ENCODE data around the gene PDILT.

PDILT gene

DNA sequence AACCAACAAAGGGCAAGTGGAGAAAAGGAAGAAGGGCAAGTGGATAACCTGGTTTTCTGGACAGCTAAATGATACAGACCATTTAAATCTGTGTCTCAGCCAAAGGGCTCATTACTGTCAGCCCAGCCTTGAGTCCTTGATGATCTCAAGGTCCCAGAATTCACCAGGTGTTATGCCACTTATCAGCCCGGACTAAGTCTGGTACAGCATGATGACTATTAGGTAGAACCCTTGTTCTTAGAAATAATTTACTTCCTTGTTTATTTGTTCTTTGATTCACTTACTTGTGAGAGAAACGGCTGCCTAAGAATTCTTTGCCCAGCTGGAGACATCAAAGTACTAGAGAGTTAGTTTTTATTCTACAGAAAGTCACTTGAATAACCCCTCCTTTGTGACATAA lies 3.5 kb downstream of the PDILT start:
- no peak for DNase-seq

DNA sequence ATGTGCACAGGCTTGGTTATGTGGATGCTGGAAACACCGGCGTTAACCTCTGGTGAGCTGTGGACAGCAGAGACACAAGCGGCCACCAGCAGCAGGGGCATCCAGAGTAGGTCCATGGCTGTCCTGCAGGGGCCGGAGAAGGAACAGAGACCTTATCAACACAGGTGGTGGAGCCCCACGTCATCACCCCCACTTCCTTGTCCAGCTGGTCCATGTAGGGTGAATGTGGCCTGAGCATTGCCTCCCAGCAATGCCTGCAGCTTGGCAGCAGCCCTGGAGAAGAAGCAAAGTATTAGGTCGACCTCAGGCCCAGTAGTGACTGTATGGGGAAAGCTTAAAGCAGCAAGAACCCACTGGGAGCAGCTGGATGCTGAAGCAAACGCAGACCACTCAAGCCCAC lies 5.4 kb downstream of the PDILT start:
- DNase-seq = no peak

DNA sequence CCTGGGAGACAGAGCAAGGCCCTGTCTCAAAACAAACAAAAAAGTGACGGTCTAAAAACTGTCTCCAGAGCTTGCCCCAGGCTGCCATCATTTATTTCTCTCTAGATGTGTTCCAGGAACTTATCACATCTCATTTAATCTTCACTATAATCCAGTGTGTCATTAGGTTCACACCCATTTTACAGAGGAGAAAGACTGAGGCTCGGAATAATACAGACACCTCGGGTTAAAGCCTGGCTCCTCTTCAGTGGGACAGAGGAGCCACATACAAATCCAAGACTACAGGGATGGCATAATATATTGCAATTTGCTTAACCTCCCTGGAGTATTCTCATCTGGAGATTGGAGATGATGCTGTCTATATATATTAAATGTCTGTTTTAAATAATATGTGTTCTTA lies 5.9 kb downstream of the PDILT start:
- no peak for DNase-seq

DNA sequence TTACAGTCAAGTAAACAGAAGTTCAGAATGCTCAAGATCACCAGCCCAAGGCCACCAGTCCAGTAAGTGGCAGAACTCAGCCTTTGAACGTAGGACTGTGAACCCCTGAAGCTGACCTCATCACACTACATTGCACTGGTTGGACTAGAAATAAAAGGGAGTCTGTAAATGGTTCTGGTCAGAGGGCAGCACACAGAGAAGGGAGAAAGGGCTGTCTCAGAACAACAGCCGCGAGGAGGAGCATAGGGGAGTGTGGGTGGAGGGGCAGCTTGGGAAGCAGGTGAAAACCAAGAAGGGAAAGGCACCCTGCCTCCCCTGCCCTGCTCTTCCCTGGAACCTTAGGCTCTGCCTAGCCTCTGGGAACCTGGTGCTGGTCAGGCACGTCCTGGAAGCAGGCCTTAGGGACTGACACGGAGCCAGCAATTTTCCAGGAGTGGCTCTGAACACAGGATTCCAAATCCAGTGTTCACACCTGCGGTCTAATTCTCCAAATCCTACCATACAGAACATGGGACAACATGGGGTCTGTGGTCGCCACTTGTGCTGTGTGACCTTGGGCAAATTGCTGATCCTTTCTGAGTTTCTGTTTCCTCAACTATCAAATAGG lies 7.0 kb downstream of the PDILT start:
- DNase-seq = no peak

DNA sequence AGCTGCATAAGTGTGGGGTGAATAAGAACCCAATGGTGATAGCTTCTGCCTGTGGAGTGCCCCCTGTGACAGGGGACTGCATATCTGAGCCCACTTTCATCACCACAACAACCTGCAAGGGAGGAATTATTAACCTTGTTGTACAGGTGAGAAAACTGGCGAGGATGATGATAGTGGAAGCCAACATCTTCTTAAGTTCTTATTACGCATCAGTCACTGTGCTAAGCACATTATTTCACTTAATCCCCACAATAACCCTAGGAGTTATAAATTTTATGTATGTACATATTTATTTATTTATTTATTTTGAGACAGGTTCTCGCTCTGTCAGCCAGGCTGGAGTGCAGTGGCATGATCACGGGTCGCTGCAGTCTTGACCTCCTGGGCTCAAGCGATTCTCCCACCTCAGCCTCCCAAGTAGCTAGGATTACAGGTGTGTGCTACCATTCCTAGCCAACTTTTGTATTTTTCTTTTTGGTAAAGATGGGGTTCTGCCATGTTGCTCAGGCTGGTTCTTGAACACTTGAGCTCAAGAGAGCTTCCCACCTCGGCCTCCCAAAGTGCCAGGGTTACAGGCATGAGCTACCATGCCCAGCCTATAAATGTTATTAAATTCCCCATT lies 7.6 kb downstream of the PDILT start:
- DNase-seq = no peak

DNA sequence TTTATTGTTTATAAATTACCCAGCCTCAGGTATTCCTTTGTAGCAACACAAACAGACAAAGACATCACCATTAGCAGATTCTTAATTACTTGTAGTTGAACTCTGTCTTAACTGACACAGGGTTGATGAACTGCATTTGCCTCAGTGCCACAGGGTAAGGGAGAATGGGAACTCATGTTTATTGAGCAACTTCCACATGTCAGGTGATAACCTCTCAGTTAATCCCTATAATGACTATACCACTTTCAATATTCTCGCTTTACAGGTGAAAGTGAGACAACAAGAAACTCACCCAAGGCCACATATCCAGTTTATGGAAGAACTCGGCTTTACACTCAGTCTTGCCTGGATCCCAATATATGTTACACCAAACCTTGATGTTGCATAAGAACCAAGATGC lies 8.6 kb downstream of the PDILT start:
- DNase-seq = no peak

DNA sequence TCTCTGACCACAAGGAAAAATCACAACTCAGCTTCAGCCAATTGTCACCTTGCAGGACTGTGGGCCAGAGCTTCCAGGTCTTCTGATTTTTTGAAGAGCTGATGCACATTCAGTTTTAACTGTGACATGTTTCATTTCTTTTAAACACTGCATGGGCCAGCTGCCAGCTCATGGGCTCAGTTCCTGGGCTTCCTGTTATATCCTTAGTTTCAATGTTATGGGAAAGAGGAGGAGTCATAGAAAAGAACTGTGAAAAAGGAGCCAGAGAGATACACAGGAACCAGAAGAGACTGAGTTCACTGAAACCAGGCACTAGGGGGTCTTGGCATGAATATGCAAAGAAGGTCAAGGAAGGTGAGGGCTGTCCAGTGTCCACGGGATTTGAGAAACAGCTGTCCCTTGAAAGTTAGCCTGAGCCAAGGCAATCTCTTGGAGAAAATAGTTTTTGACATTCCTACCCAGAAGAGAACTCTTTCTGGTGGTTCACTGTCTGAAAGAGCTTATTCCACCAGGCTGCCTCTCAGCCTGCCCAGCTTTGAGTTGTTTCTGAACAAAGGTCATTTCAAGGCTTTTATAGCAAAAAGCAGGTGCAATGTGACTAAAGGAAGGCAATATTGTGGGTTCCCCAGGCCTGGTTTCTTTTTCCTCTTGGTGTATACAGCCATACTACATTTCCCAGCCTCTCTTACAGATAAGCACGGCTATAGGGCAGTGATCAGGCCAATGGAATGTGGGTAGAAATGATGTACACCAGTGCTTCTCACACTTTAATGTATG lies 10.5 kb downstream of the PDILT start:
- DNase-seq = no peak

DNA sequence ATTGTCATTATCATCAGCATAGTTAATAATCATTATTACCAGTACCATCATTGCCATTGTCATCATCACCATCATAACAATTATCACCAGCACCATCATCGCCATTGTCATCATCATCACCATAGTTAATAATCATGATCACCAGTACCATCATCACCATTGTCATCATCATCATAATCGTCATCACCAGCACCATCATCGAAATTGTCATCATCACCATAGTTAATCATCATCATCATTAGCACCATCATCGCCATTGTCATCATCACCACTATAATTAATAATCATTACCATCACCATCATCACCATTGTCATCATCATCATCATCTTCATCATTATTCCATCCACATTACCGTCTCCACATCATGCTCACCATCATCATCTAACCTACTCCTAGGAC lies 13.5 kb downstream of the PDILT start:
- no peak for DNase-seq

DNA sequence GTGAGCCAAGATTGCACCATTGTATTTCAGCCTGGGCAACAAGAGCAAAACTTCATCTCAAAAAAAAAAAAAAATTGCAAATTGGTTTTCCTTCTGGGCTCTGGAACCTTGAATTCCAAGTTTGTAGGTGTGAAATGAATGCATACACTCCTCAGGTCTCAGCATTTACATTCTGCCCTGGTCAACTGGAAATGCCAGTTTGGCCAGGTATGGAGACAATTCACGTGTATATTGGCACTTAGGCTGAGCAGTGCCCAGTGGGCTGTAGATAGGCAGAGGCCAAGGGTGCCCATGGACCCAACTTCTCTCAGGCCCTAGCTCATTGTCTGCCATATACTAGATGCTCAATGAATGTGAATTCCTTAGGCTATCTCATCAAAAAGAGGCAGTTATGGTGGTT lies 15.7 kb downstream of the PDILT start:
- no peak for DNase-seq

DNA sequence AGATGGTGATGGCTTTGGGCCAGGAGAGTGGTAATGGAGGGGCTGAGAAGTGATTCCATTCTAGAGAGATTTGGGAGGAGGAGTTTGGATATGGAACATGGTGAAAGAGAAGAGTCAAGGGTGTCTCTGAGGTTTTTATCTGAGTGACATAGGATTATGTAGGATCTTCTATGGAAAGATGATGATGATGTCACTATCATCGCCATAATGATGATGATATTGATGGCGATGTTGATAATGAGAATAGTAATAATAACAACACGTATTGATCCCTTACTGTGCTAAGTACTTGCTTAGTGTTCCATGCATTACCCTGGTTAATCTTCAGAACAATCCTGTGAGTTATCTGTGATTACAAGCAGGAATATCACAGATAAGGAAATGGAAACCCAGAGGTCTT lies 16.6 kb downstream of the PDILT start:
- DNase-seq = no peak

DNA sequence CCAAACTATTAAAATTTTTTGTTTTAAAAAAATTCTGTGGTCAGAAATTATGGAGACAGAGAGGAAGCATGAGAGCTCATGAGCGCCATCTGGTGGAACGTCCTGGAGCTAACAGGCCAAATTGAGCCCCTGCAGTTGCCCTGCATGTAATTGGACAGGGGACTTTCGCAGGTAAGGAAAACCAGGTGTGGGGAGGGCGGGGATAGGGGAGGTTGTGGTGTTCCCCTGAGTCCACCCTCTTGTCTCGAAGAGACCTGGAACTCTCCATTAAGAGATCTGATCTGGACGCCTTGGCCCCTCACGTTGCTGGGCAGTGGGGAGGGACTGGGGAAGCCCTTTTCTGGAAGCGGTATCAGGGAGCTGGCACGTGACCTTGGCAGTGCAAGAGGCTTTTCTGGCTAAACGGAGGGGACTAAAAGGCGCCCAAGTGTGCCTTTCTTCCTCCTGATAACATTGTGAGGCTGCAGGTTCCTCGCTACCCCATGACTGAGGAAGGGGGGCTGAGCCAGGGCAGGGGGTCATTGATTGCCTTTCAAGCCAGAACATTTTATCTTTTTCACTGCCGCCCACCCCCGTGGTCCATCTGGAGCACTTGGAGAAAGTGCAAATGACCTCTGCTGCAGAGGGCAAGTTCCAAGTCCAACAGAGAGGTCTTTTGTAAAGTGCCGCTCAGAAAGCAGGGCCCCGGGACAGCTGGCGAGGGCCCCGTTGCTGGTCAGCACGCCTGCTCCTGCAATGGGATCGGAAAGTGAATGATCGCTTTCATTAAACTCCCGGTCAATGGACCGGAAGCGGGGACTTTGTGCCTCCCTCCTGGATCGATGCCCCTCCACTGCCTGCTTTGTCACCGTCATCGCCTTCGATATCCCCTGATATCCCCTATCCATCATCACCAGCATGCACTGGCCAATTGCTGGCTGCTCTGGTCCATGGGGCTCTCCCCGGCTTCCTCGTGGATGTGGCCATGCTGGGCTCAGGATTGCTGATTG lies 18.4 kb downstream of the PDILT start:
- DNase-seq = peak; percentile 62

DNA sequence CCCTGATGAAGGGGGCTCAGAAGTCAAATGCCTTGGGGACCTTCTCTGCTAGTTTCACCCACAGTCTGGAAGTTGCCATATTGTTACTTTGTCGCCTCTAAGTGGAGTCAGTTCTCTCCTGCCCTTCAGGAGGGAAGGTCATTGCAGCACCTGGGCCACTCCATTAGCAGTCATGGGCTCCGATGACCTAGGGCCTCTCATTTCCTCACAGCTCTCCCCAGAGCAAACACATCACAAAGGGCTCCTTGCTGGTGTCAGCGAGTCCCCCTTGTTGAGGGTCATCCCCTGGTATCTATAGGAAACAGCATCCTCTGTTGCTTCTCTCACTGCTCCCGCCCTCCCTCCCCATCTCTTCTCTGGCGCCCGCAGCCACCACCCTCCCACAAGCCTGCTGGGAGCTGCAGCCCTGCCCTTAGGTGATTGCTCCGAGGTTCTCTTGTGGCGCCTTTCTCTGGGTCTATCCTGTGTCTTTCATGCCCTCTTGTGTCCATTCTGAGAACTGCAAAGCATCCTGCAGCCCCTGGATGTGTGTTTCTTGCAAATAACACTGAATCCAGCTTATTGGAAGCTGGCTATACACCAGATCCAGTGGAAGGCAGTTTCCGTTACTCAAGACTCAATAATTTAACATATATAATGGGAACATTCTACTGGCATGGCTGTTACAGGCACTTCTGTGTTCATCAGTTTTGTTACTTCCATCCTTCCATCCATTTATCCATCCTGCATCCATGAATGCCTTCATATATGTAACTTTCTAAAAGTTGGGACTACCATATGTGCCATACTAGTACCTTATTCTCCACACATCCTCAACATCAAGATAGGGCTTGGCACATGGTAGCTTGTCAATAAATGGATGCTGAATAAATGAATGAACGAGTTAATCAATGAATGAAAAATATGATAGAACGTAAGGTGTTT lies 21.2 kb downstream of the PDILT start:
- DNase-seq = peak; percentile 31

DNA sequence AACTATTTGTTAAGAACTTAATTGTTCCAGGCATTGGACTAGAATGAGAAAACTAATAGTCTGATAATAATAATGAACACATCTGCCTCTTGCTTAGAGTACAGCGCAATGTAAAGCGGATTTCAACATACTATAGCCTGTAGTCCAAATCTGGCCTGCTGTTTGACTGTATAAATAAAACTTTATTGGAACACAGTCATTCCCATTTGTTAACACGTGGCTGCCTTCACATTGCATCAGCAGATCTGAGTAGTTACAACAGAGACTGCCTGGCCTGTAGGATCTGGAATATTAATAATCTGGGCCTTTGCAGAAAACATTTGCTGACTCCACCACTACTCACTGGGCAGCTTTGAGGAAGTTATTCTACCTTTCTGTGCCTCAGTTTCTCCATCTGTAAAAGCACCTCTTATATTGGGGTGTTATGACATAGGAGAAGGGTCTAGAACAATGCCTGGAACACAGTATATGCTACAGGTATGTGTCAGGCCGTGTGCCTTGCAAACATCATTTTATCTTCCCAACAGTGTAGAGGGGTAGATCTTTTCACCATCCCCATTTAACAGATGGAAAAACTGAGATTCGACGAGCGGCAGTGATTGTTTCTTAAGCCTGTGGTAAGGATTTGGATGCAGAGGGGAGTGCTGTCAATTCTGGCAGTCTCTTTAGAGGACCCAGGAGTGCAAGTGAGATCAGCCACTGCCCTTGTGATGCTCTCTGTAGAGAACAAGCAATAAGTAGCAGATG lies 22.2 kb downstream of the PDILT start:
- DNase-seq = no peak

DNA sequence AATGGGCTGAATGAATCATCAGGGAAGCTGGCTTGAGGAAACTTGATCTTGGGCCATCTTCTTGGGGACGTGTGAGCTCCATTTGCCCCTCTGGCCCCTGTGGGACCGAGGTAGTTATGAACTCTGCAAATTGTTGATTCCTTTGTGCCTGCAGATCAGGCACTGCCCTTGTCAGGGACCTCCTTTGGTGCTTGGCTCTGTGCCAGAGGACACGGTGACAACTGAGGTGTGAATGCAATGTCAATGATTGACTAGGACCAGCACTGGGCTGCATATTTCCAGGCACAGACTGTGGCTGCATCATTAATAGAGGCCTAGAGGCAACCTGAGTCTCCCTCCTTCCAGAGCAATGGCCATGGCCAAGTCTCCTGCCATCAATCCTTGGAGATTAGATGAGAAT lies 23.8 kb downstream of the PDILT start:
- DNase-seq = no peak

DNA sequence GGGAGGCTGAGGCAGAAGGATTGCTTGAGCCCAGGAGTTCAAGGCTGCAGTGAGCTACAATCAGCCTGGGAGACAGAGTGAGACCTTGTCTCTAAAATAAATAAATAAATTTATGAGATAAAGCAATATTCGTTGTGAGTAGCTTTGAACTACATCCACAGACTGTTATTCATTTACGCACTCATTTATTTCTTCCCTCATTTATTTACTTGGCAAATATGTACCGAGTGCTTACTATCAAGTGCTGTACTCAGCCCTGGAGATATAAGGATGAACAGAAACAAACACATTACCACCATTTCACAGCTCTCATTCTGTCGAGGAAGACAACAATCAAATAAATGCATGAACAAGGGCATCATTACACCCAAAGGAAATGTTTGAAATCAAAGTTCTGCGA lies 27.4 kb downstream of the PDILT start:
- no peak for DNase-seq

DNA sequence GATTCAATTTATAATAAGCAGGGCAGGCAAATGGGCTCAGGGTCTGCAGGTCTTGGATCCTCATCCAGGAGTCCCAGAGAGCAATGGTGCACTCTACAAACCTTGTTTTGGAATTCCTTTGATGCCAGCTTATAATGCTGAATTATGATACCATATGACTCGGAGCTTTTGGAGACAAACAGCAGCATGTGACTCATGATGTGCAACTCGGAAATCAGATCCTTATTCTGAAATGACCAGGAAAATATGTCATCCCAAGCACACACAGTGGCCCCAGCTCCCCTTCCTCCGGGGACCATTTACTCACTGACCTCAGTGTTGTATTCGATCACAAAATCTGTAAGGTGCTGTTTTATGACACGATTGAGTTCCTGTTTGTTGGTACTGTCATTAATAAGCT lies 31.8 kb downstream of the PDILT start:
- DNase-seq = no peak

DNA sequence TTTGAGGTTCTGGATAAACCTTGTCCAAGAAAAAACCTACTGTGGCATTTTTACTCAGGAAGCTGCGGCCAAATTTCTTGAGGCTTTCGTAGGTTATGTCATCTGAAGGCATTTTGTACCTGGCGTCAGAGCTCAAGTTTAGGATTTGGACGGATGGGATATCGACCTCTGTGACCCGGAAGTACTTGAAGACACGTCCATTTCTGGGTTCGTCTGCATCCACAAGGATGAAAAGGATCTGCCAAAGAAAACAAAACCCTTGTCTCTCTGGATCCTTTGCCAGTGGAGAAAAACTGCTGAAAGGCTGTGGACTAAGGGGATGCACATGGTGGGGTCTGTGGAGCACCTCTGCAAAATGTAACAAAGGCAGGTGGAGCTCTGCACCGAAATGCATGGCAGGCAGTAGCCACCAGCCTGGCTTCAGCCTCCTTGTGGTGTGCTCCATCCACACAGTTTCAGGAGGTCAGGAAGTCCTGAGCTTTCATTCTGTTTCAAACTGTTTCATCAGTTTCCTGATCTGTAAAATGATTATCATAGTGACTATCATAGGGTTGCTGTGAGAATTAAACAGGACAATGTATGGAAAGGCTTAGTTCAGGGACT lies 35.0 kb downstream of the PDILT start:
- no peak for DNase-seq

DNA sequence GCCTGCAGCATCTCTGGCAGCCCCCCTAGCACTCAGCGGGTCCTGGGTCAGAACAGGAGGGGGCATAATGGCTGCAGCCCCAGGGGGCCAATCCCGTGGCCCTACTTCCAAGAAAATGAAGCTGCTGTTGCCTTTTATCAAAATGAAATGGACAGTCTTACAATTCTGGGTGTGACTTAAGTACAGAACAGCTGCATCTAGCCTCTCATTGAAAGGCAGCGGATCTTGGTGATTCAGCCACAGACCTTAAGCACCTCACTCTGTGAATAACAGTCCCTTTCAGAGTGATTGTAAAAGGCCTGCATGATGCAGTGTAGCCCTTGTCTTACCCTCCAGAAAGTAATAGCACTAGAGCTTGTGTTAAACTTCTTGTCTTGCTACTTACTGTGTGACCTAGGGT lies 40.5 kb downstream of the PDILT start:
- no peak for DNase-seq

DNA sequence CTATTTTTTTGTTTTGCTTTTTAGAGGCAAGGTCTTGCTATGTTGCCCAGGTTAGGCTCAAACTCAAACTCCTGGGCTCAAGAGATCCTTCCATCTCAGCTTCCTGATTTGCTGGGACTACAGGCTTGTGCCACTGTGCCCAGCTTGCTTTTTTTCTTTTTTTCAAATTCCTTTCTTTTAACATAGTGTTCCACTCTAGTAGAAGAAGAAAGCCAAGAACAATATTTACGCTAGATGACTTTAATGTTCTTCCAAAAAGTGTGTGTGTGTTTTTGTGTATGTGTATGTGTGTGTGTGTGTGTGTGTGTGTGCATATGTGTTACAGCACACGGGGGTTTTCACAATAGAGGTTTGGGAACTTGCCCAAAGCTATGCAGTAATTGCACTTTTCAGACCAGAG lies 41.3 kb downstream of the PDILT start:
- DNase-seq = no peak

DNA sequence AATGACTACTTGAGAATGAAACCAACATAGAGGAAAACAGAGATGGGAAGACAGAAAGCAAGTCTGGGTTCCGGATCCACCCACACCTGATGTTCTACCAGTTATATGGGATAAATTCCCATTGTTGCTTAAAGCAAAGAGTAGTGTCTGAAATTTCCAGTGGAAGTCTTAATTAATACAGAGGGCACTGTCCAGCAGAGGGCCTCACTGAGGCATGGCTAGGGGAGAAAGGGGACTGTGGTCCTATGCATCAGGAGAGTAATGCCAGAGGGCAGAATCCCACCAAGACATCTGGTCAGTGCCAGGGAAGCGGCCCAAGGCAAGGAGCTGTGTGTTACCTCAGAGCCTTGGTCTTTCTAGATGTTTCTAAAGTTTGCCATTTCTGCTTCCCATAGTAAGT lies 44.5 kb downstream of the PDILT start:
- no peak for DNase-seq
